HEK293 (cell line): ENCODE data around the gene CERS3.

Experiments
- CTCF ChIA-PET: fragments of 350-600 bp; formaldehyde crosslinking; extraction: SDS; loops from one replicate; lab custom pipeline; 2021; ENCODE audit warnings: antibody characterized with exemption; lab: Yijun Ruan, JAX
- POLR2A ChIA-PET: fragments of 300-600 bp; formaldehyde crosslinking; extraction: SDS; loops from one replicate; lab custom pipeline; 2020; ENCODE audit warnings: antibody characterized with exemption, inconsistent platforms; lab: Yijun Ruan, JAX
- H3K27ac ChIP-seq: fragments of 200-500 bp; sonication (Bioruptor generic); 2 replicates; pipeline ENCODE4 v1.5.1; 2014; ENCODE audit warnings: low read depth, low read length, control low read depth, inconsistent platforms; ENCODE audit errors: extremely low read depth
- H3K36me3 ChIP-seq, 2 experiments: fragments of 200-500 bp in 1 of 2; sonication (Bioruptor generic) in 1 of 2; 1 replicate in 1 of 2; 2 replicates in 1 of 2; pipeline ENCODE4 v1.5.1; 2014 to 2017; ENCODE audit warnings: inconsistent platforms in 2 of 2, low read length in 2 of 2; ENCODE audit not compliant: control insufficient read depth in 2 of 2, insufficient read depth in 1 of 2
- H3K4me1 ChIP-seq: fragments of 200-500 bp; sonication (Bioruptor generic); 2 replicates; pipeline ENCODE4 v1.5.1; 2014; ENCODE audit warnings: mild to moderate bottlenecking, low read length, inconsistent platforms; ENCODE audit not compliant: control insufficient read depth, insufficient read depth
- H3K4me3 ChIP-seq: 2 replicates; pipeline ENCODE4 v1.5.1; 2011; ENCODE audit warnings: low read depth, mild to moderate bottlenecking, control low read depth, low read length, moderate library complexity
- H3K9me3 ChIP-seq: fragments of 200-500 bp; sonication (Bioruptor generic); 2 replicates; pipeline ENCODE4 v1.5.1; 2014; ENCODE audit warnings: low read depth, low read length, inconsistent platforms; ENCODE audit not compliant: control insufficient read depth, insufficient read depth
- ATF2 ChIP-seq: fragments of 450-650 bp; formaldehyde crosslinking; IDR thresholded peaks from 2 replicates; pipeline ENCODE4 v1.5.1; 2016; ENCODE audit warnings: missing biosample characterization, missing genetic modification characterization, low read depth
- BCL11B ChIP-seq: fragments of 450-650 bp; formaldehyde crosslinking; IDR thresholded peaks from 2 replicates; pipeline ENCODE4 v1.5.1; 2016; ENCODE audit warnings: low read depth, missing biosample characterization, missing genetic modification characterization
- KLF1 ChIP-seq: fragments of 450-650 bp; formaldehyde crosslinking; IDR thresholded peaks from 2 replicates; pipeline ENCODE4 v1.5.1; 2016; ENCODE audit warnings: missing biosample characterization, missing genetic modification characterization
- MYNN ChIP-seq: fragments of 450-650 bp; formaldehyde crosslinking; IDR thresholded peaks from 2 replicates; pipeline ENCODE4 v1.5.1; 2016; ENCODE audit warnings: missing biosample characterization, missing genetic modification characterization, borderline replicate concordance
- OVOL3 ChIP-seq: fragments of 450-650 bp; formaldehyde crosslinking; IDR thresholded peaks from 2 replicates; pipeline ENCODE4 v1.5.1; 2016; ENCODE audit warnings: missing biosample characterization, missing genetic modification characterization
- PRDM1 ChIP-seq: fragments of 450-650 bp; formaldehyde crosslinking; IDR thresholded peaks from 2 replicates; pipeline ENCODE4; 2016; ENCODE audit warnings: missing biosample characterization, missing genetic modification characterization
- PRDM4 ChIP-seq: fragments of 450-650 bp; formaldehyde crosslinking; IDR thresholded peaks from 2 replicates; pipeline ENCODE4 v1.5.1; 2017; ENCODE audit warnings: missing biosample characterization, missing genetic modification characterization
- SCRT2 ChIP-seq: fragments of 450-650 bp; formaldehyde crosslinking; IDR thresholded peaks from 2 replicates; pipeline ENCODE4 v1.5.1; 2016; ENCODE audit warnings: missing biosample characterization, missing genetic modification characterization
- ZBTB17 ChIP-seq: fragments of 450-650 bp; formaldehyde crosslinking; IDR thresholded peaks from 2 replicates; pipeline ENCODE4 v1.5.1; 2016; ENCODE audit warnings: missing biosample characterization, missing genetic modification characterization
- ZBTB6 ChIP-seq: fragments of 450-650 bp; formaldehyde crosslinking; IDR thresholded peaks from 2 replicates; pipeline ENCODE4 v1.5.1; 2017; ENCODE audit warnings: missing biosample characterization, missing genetic modification characterization
- ZBTB7A ChIP-seq: fragments of 450-650 bp; formaldehyde crosslinking; IDR thresholded peaks from 2 replicates; pipeline ENCODE4 v1.5.1; 2016; ENCODE audit warnings: low read depth, missing biosample characterization, missing genetic modification characterization
- ZFP41 ChIP-seq: fragments of 450-650 bp; formaldehyde crosslinking; IDR thresholded peaks from 2 replicates; pipeline ENCODE4 v1.5.1; 2016; ENCODE audit warnings: missing biosample characterization, missing genetic modification characterization, borderline replicate concordance
- ZNF223 ChIP-seq: fragments of 450-650 bp; formaldehyde crosslinking; IDR thresholded peaks from 2 replicates; pipeline ENCODE4 v1.5.1; 2016; ENCODE audit warnings: missing biosample characterization, missing genetic modification characterization
- ZNF366 ChIP-seq: fragments of 450-650 bp; formaldehyde crosslinking; conservative IDR thresholded peaks from 2 replicates; pipeline ENCODE4 v1.5.1; 2016; ENCODE audit warnings: missing biosample characterization, missing genetic modification characterization
- ZNF416 ChIP-seq: fragments of 450-650 bp; formaldehyde crosslinking; IDR thresholded peaks from 2 replicates; pipeline ENCODE4 v1.5.1; 2016; ENCODE audit warnings: missing biosample characterization, missing genetic modification characterization
- ZNF510 ChIP-seq: fragments of 450-650 bp; formaldehyde crosslinking; IDR thresholded peaks from 2 replicates; pipeline ENCODE4 v1.5.1; 2018; ENCODE audit warnings: mild to moderate bottlenecking, missing genetic modification characterization, missing biosample characterization; ENCODE audit not compliant: insufficient replicate concordance
- ZNF560 ChIP-seq: fragments of 450-650 bp; formaldehyde crosslinking; IDR thresholded peaks from 2 replicates; pipeline ENCODE4 v1.5.1; 2017; ENCODE audit warnings: missing biosample characterization, missing genetic modification characterization, borderline replicate concordance
- ZNF626 ChIP-seq: fragments of 450-650 bp; sonication (Bioruptor Pico); formaldehyde crosslinking; IDR thresholded peaks from 2 replicates; pipeline ENCODE4 v1.5.1; 2018; ENCODE audit warnings: missing biosample characterization, missing genetic modification characterization, inconsistent platforms
- ZNF76 ChIP-seq: fragments of 450-650 bp; formaldehyde crosslinking; IDR thresholded peaks from 2 replicates; pipeline ENCODE4; 2016; ENCODE audit warnings: low read depth, missing biosample characterization, missing genetic modification characterization, borderline replicate concordance
- ZSCAN16 ChIP-seq: fragments of 450-650 bp; formaldehyde crosslinking; IDR thresholded peaks from 2 replicates; pipeline ENCODE4 v1.5.1; 2016; ENCODE audit warnings: missing biosample characterization, missing genetic modification characterization
- ZSCAN23 ChIP-seq: fragments of 450-650 bp; formaldehyde crosslinking; IDR thresholded peaks from 2 replicates; pipeline ENCODE4 v1.5.1; 2016; ENCODE audit warnings: missing biosample characterization, missing genetic modification characterization
- ZSCAN30 ChIP-seq: fragments of 450-650 bp; IDR thresholded peaks from 2 replicates; pipeline ENCODE4 v1.5.1; 2018; ENCODE audit warnings: missing biosample characterization, mild to moderate bottlenecking, missing genetic modification characterization, moderate library complexity
- TF ChIP-seq, protein P1 (sequence below): fragments of 450-650 bp; formaldehyde crosslinking; IDR thresholded peaks from 2 replicates; pipeline ENCODE4 v1.5.1; 2016; ENCODE audit warnings: missing biosample characterization, missing genetic modification characterization

CERS3 gene

GRCh38 chr15:100526027-100526481 is 2.7 kb downstream of the CERS3 start:
- ChIA-PET CTCF (interaction anchor here (0.6 kb wide), 2 partner anchors 142 to 150 kb away, joined by 3 to 5 read pairs; no protein-coding TSS in a partner anchor), POLR2A (no interaction called here)
- H3K36me3 ChIP-seq, result no peaks in the 10 kb centered on the region
- no peak overlapping the region for H3K27ac ChIP-seq
- no peaks in the 10 kb centered on the region for H3K9me3 ChIP-seq
- H3K4me3 ChIP-seq, result no peak overlapping the region
- TF ChIP-seq ZNF223 (tag by site-specific recombination), result no peak
- TF ChIP-seq ZNF416, result no peak
- no peak for TF ChIP-seq ATF2 (tag by site-specific recombination)
- TF ChIP-seq, protein P1, sequence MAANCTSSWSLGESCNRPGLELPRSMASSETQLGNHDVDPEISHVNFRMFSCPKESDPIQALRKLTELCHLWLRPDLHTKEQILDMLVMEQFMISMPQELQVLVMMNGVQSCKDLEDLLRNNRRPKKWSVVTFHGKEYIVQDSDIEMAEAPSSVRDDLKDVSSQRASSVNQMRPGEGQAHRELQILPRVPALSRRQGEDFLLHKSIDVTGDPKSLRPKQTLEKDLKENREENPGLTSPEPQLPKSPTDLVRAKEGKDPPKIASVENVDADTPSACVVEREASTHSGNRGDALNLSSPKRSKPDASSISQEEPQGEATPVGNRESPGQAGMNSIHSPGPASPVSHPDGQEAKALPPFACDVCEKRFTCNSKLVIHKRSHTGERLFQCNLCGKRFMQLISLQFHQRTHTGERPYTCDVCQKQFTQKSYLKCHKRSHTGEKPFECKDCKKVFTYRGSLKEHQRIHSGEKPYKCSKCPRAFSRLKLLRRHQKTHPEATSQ (tag by site-specific recombination), result no peak
- H3K4me1 ChIP-seq, result no peaks in the 10 kb centered on the region

DNA sequence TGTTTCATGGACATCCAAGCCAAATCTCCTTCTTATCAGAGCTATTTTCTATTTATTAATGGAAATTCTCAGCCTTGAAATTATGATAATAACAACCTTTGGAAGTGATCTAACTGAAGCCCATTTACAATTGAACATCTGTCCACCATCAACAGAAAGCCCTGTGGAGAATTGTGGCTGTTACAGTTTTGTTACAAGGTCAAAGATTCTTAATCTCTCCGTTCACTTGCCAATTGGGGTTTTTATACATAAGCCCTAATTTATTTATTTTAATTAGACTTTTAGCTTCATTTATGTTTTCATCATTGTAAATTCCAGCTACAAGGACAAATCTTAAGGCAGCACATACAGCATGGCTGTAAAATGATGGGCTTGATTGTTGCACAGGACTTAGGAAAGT is 3.3 kb downstream of the CERS3 start:
- Histone ChIP-seq H3K4me1 (no peaks in the 10 kb centered on the region), H3K27ac (no peak overlapping the region), H3K9me3 (no peaks in the 10 kb centered on the region), H3K36me3 (no peaks in the 10 kb centered on the region), H3K4me3 (no peak overlapping the region)
- no peak for TF ChIP-seq ZBTB17 (tag by site-specific recombination)
- no peak for TF ChIP-seq ZNF366 (tag by site-specific recombination)
- TF ChIP-seq SCRT2 (tag by site-specific recombination), result no peak
- TF ChIP-seq ZNF560 (tag by site-specific recombination), result no peak
- no peak for TF ChIP-seq ZBTB6 (tag by site-specific recombination)
- POLR2A ChIA-PET, result no interaction called here
- CTCF ChIA-PET, result interaction anchor here (0.6 kb wide), 1 partner anchor 149 kb away, joined by 5 read pairs; no protein-coding TSS in a partner anchor

DNA sequence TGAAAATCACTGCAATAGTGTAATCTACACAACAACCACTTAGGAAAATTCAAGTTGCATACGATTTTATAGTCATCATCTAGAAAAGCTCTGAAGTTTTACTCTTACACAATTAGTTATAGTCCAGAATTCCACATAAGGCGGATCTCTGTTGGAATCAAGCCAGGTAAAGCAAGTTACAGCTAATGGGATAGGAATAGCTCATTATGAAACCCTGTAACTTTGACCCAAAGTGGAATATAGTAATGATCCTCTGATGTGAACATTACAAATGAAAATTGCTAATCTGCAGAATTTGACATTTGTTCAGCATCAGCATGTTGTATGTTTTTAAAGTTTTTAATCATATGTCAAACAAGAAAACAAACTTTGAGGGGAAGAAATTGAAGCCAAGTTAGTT is 4.4 kb downstream of the CERS3 start:
- H3K4me3 ChIP-seq, result no peak overlapping the region
- no peaks in the 10 kb centered on the region for H3K36me3 ChIP-seq
- no peaks in the 10 kb centered on the region for H3K4me1 ChIP-seq
- no peaks in the 10 kb centered on the region for H3K9me3 ChIP-seq
- CTCF ChIA-PET, result no interaction called here
- POLR2A ChIA-PET, result no interaction called here
- H3K27ac ChIP-seq, result no peak overlapping the region
- no peak for TF ChIP-seq ZSCAN23 (tag by site-specific recombination)
- TF ChIP-seq PRDM4 (tag by site-specific recombination), result no peak
- no peak for TF ChIP-seq OVOL3 (tag by site-specific recombination)
- no peak for TF ChIP-seq PRDM1 (tag by site-specific recombination)
- TF ChIP-seq ZSCAN30 (tag by site-specific recombination), result no peak
- TF ChIP-seq ZNF76 (tag by site-specific recombination), result no peak
- TF ChIP-seq ZNF626 (tag by site-specific recombination), result no peak
- TF ChIP-seq ZBTB7A, result no peak
- TF ChIP-seq ZSCAN16 (tag by site-specific recombination), result no peak
- TF ChIP-seq BCL11B (tag by site-specific recombination), result no peak
- TF ChIP-seq ZNF510, result no peak
- no peak for TF ChIP-seq MYNN (tag by site-specific recombination)
- TF ChIP-seq KLF1 (tag by site-specific recombination), result no peak
- TF ChIP-seq ZFP41, result no peak
